DND-41 (cell line): ENCODE results near the gene NUDT7.

Source experiments
- ATAC-seq: fragments of 200-7000 bp; cut with Tn5 transposase; 3 replicates; pipeline ENCODE4 v1.9.1; 2021; ENCODE audit warnings: low read depth; ENCODE audit not compliant: insufficient read depth
- DNase-seq: peaks from one replicate; pipeline ENCODE4 v3.0.0-alpha.2; 2020
- H2AFZ ChIP-seq: 2 replicates; pipeline ENCODE4 v1.6.0; 2012; ENCODE audit warnings: low read depth, low read length
- H3K27ac ChIP-seq: 2 replicates; pipeline ENCODE4 v1.5.1; 2012; ENCODE audit warnings: low read length, inconsistent platforms
- H3K27me3 ChIP-seq: fragments of 200-600 bp; sonication (generic); 2 replicates; pipeline ENCODE4 v1.6.0; 2012; ENCODE audit warnings: low read length, mild to moderate bottlenecking, inconsistent platforms; ENCODE audit not compliant: insufficient read depth, poor library complexity
- H3K36me3 ChIP-seq: 2 replicates; pipeline ENCODE4 v1.5.1; 2012; ENCODE audit warnings: low read length, inconsistent platforms; ENCODE audit not compliant: insufficient read depth
- H3K4me1 ChIP-seq: 2 replicates; pipeline ENCODE4 v1.5.1; 2012; ENCODE audit warnings: mild to moderate bottlenecking, low read length; ENCODE audit not compliant: insufficient read depth
- H3K4me2 ChIP-seq: 2 replicates; pipeline ENCODE4 v1.6.0; 2012; ENCODE audit warnings: mild to moderate bottlenecking, moderate library complexity, low read length, inconsistent platforms; ENCODE audit not compliant: insufficient read depth
- H3K4me3 ChIP-seq, 2 experiments: fragments of 200-600 bp in 1 of 2; shearing (Covaris generic) in 1 of 2; 2 replicates each; pipeline ENCODE4 v1.5.1; 2012 to 2016; ENCODE audit warnings: inconsistent platforms in 2 of 2, low read length in 2 of 2, mild to moderate bottlenecking in 2 of 2, low read depth in 1 of 2, moderate library complexity in 1 of 2
- H3K79me2 ChIP-seq: 2 replicates; pipeline ENCODE4 v1.6.0; 2012; ENCODE audit warnings: low read length, inconsistent platforms; ENCODE audit not compliant: insufficient read depth
- H3K9ac ChIP-seq: 2 replicates; pipeline ENCODE4 v1.6.0; 2012; ENCODE audit warnings: low read depth, mild to moderate bottlenecking, inconsistent platforms, low read length, moderate library complexity
- H3K9me3 ChIP-seq: 2 replicates; pipeline ENCODE4 v1.5.1; 2012; ENCODE audit warnings: low read length, moderate library complexity, mild to moderate bottlenecking, inconsistent platforms; ENCODE audit not compliant: insufficient read depth, severe bottlenecking
- H4K20me1 ChIP-seq: 2 replicates; pipeline ENCODE4 v1.6.0; 2012; ENCODE audit warnings: low read length; ENCODE audit not compliant: insufficient read depth
- CTCF ChIP-seq: IDR thresholded peaks from 2 replicates; pipeline ENCODE4 v1.5.1; 2012; ENCODE audit warnings: borderline replicate concordance, low read length, moderate library complexity, mild to moderate bottlenecking; ENCODE audit not compliant: poor library complexity, severe bottlenecking; ENCODE audit errors: extremely low read depth
- EZH2 ChIP-seq: IDR thresholded peaks from 3 replicates; pipeline ENCODE4 v1.6.1; 2012; ENCODE audit warnings: borderline replicate concordance, low read depth, mild to moderate bottlenecking, moderate library complexity, low read length, inconsistent platforms; ENCODE audit not compliant: severe bottlenecking

NUDT7 gene

GRCh38 chr16:77748421-77749005 lies 26.2 kb downstream of the NUDT7 start:
- no peak for TF ChIP-seq EZH2
- TF ChIP-seq CTCF = no peak
- H3K27me3 ChIP-seq = peaks cover 16% of the 10 kb centered on the region
- no peak overlapping the region for H3K27ac ChIP-seq
- no peaks in the 10 kb centered on the region for H3K36me3 ChIP-seq
- no peaks in the 10 kb centered on the region for H3K79me2 ChIP-seq
- no peak overlapping the region for H2AFZ ChIP-seq
- H3K9ac ChIP-seq = no peak overlapping the region
- H3K4me3 ChIP-seq = no peak overlapping the region
- H4K20me1 ChIP-seq = no peaks in the 10 kb centered on the region
- DNase-seq = no peak
- H3K4me2 ChIP-seq = no peak overlapping the region
- ATAC-seq = no peak
- no peaks in the 10 kb centered on the region for H3K4me1 ChIP-seq
- H3K9me3 ChIP-seq = no peaks in the 10 kb centered on the region

GRCh38 chr16:77749415-77749814 lies 27.1 kb downstream of the NUDT7 start:
- H3K27ac ChIP-seq = no peak overlapping the region
- H3K36me3 ChIP-seq = no peaks in the 10 kb centered on the region
- TF ChIP-seq EZH2 (no peak), CTCF (no peak)
- H2AFZ ChIP-seq = no peak overlapping the region
- ATAC-seq = no peak
- H3K4me1 ChIP-seq = no peaks in the 10 kb centered on the region
- H3K4me2 ChIP-seq = no peak overlapping the region
- H3K79me2 ChIP-seq = no peaks in the 10 kb centered on the region
- no peak for DNase-seq
- H3K4me3 ChIP-seq = no peak overlapping the region
- no peaks in the 10 kb centered on the region for H3K9me3 ChIP-seq
- no peaks in the 10 kb centered on the region for H4K20me1 ChIP-seq
- no peak overlapping the region for H3K9ac ChIP-seq
- H3K27me3 ChIP-seq = peaks cover 20% of the 10 kb centered on the region

GRCh38 chr16:77758046-77758445 lies 35.7 kb downstream of the NUDT7 start:
- no peak overlapping the region for H3K4me3 ChIP-seq
- ATAC-seq (no peak), DNase-seq (no peak)
- no peak overlapping the region for H3K4me2 ChIP-seq
- TF ChIP-seq CTCF (no peak), EZH2 (no peak)
- H2AFZ ChIP-seq = no peak overlapping the region
- peaks cover 6% of the 10 kb centered on the region for H3K27me3 ChIP-seq
- no peaks in the 10 kb centered on the region for H3K36me3 ChIP-seq
- H3K27ac ChIP-seq = no peak overlapping the region
- no peak overlapping the region for H3K9ac ChIP-seq
- no peaks in the 10 kb centered on the region for H3K79me2 ChIP-seq
- no peaks in the 10 kb centered on the region for H3K4me1 ChIP-seq
- no peaks in the 10 kb centered on the region for H3K9me3 ChIP-seq
- H4K20me1 ChIP-seq = no peaks in the 10 kb centered on the region
